Measurements from ENCODE around the gene ZNF232. TPM values are rescaled to one million over a fixed set of nuclear protein-coding genes. Genes with fewer than 3 reads are reported as not detected.
"Not testable (repeated sequence)": the region's sequence is repeated elsewhere in the genome, so short reads cannot be mapped to it uniquely, and the experiment has no call there.

ZNF232 gene
- total RNA-seq, 1 experiment from 2014 or later: 7.1 TPM

DNA sequence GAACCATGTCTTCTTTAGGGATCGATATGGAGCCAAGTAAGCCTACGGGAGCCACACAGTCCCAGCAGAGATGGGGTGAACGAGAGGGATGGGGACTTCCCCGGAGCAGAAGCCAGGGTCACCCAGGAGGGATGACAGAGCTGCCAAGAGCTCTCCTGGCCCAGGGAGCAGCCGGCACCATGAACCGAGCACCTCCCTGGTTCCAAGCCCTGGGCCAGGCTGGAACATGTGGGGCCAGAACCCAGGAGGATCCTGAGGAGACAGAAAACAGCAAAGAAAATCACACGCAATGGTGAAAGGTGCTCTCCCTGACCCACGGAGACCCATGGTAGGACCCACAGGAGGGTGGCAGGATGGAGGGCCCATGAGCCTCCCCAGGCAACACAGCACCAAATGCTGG lies 22.3 kb upstream of the ZNF232 start:
- not testable (repeated sequence) for H3K4me3 ChIP-seq; DNase-seq (ENCODE audit: low read depth in 1 of 2, low spot score in 2 of 2); H3K9me3 ChIP-seq (replicated peaks); H3K27me3 ChIP-seq (replicated peaks); H3K36me3 ChIP-seq; H3K4me1 ChIP-seq (replicated peaks); H3K27ac ChIP-seq

DNA sequence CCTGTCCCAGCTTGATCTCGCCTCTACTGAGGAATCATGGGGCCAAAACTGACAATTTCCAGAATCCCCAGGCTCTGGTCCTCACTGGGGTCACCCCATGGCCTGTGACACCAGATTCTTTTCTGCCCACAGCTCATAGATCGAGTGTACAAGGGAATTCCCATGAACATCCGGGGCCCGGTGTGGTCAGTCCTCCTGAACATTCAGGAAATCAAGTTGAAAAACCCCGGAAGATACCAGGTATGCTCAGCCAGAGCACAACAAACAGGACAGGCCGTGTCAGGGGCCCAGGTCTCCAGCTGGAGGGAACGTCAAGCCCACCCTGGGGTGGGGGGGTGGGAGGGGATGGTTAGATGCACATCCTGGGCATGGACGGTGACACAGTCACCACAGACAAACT lies 21.6 kb upstream of the ZNF232 start:
- Histone ChIP-seq H3K27me3 (replicated peaks) (no peaks in the 10 kb centered on the region), H3K36me3 (no peaks in the 10 kb centered on the region), H3K4me1 (replicated peaks) (no peaks in the 10 kb centered on the region), H3K27ac (no peak overlapping the region), H3K9me3 (replicated peaks) (no peaks in the 10 kb centered on the region), H3K4me3 (no peak overlapping the region)
- DNase-seq (ENCODE audit: low read depth in 1 of 2, low spot score in 2 of 2): no peak

DNA sequence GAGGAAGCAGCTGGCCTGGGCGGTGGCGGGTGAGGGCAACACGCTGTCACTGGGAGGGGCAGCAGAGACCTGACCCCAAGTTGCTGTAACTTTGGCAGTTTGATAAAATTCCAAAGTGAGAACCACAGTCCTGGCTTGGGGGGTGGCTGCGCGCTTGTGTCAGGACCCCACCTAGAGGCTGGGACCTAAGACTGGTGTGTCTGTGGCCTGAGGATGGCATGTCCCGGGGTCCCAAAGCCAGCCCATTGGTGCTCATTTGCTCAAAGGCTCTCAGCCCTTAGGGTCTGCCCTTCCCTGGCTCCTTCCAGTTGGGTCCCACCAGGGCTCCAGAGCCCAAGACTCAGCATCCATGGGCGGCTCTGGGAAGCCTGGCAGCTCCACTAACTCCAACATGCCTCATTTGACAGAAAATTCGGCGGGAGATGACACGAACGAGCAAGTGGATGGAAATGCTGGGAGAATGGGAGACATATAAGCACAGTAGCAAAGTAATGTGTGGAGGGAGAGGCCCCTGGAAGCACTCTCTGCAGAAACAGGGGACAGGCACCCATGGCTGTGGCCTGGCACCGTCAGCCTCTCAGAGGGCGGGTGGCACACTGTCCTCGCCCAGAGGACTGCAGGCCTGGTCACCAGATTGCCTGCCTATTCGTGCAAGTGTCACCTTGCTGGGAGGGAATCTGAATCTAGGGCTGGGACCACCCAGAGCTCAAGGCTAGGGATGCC lies 21.0 kb upstream of the ZNF232 start:
- not testable (repeated sequence) for DNase-seq (ENCODE audit: low read depth in 1 of 2, low spot score in 2 of 2); H3K4me1 ChIP-seq (replicated peaks); H3K36me3 ChIP-seq; H3K9me3 ChIP-seq (replicated peaks); H3K27me3 ChIP-seq (replicated peaks); H3K27ac ChIP-seq; H3K4me3 ChIP-seq

DNA sequence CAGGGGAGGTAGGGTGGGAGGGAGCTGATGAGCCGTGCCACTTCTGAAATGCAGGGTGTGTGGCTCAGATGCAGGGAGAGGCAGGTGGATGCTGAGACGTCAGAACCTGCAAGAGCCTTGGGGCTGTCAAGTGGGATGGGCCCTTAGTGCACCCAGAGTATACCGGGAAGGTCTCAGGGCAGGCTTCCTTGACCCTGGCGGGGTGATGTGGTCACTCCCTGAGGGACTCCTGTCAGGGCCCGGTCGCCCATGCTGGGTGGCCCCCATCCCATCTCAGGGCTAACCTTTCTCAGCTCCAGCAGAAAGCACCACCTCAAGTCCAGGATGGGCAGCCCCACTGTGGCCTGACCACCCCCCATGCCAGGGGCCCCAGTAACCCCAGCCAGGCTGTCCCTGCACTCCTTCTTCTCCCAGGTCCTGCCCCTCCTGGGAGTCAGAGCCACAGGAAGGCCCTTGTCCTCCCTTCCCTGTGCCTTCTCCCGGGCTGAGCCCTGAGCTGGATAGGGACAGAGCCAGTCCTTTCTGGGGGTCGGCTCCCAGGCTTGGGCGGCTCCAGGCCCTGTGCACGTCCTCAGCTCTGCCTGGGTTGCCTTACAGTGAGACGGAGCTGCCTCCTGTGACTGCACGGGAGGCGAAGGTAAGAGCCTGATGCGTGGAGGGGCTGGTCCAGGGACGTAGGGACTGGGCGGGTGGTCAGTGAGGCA lies 20.3 kb upstream of the ZNF232 start:
- H3K4me3 ChIP-seq; DNase-seq (ENCODE audit: low read depth in 1 of 2, low spot score in 2 of 2); H3K27ac ChIP-seq; H3K9me3 ChIP-seq (replicated peaks); H3K27me3 ChIP-seq (replicated peaks); H3K4me1 ChIP-seq (replicated peaks); H3K36me3 ChIP-seq: not testable (repeated sequence)

DNA sequence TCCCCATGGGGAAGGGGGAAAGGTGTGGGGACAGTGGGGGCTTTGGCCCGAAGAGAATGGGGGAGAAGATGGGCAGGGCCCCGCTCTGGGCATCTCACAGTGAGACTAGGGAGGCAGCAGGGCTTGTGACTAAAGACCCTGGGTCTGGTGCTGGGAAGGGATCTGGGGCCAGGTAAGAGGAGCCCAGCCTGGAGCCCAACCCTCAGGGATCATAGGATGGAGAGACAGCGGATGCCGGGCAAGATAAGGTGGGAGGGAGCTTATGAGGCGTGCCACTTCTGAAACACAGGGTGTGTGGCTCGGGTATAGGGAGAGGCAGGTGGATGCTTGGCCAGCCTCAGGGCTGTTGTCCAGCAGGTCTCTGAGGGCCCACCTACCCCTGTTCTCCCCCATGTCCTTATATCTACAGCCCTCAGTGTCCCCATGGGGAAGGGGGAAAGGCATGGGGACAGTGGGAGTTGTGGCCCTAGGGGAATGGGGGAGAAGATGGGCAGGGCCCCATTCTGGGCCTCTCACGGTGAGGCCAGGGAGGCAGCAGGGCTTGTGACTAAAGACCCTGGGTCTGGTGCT lies 19.6 kb upstream of the ZNF232 start:
- DNase-seq (ENCODE audit: low read depth in 1 of 2, low spot score in 2 of 2): no peak
- H3K4me3 ChIP-seq: no peak overlapping the region
- H3K9me3 ChIP-seq (replicated peaks): no peaks in the 10 kb centered on the region
- no peaks in the 10 kb centered on the region for H3K4me1 ChIP-seq (replicated peaks)
- H3K27ac ChIP-seq: no peak overlapping the region
- H3K27me3 ChIP-seq (replicated peaks): no peaks in the 10 kb centered on the region
- H3K36me3 ChIP-seq: no peaks in the 10 kb centered on the region

DNA sequence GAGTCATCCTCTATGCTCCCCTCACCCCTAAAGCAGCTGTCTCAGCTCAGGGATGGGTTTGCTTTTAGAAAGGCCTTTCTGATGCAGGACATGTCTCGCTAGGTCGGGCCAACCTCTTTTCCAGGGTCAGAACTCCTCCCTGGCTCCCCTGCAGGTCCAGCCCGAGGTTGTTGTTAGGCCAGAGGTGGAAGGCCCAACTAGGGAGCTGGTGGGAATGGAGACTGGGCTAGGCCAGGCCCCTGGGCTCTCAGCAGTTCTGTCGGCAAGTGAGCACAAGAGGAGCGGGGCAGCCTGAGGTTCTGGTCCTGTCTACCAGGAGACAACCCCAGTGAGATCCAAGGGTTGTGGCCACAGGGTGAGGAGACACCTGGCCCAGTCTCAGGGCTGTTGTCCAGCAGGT lies 19.0 kb upstream of the ZNF232 start:
- H3K4me3 ChIP-seq; DNase-seq (ENCODE audit: low read depth in 1 of 2, low spot score in 2 of 2); H3K27me3 ChIP-seq (replicated peaks); H3K4me1 ChIP-seq (replicated peaks); H3K9me3 ChIP-seq (replicated peaks); H3K27ac ChIP-seq; H3K36me3 ChIP-seq: not testable (repeated sequence)

DNA sequence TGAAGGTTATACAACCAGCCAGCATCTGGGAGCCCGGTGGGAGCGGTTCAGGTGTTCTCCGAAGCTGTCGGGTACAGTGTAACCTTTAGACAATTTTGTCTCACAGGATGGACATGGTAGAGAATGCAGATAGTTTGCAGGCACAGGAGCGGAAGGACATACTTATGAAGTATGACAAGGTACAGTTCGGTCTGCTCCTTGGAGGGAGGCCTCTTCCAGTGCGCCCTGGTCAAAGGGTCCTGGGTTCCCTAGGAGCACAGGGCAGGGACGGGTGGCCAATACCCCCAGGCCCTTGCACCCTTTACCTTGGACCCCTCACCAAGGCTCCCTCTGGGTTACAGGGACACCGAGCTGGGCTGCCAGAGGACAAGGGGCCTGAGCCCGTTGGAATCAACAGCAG lies 18.6 kb upstream of the ZNF232 start:
- H3K27me3 ChIP-seq (replicated peaks); H3K4me3 ChIP-seq; H3K4me1 ChIP-seq (replicated peaks); H3K9me3 ChIP-seq (replicated peaks); DNase-seq (ENCODE audit: low read depth in 1 of 2, low spot score in 2 of 2); H3K36me3 ChIP-seq; H3K27ac ChIP-seq: not testable (repeated sequence)

DNA sequence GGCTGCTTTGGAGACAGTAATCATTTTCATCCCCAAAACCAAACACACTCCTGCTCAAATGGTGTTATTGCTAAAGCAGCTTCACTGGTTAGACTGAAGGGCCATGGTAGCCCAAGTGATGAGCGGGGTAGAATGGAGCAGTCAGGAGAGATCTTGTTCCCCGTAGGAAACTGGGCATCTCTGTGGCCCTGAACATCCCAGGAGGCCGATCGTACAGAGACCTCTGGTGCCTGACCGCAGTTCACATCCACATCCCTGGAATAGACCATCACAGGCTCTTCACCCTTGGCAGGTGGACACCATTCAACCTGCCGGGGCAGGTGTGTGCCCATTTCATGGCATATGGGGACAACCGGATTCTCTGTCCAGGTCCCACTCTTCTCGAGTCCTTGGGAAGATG lies 18.1 kb upstream of the ZNF232 start:
- not testable (repeated sequence) for H3K4me3 ChIP-seq; DNase-seq (ENCODE audit: low read depth in 1 of 2, low spot score in 2 of 2); H3K27me3 ChIP-seq (replicated peaks); H3K27ac ChIP-seq; H3K36me3 ChIP-seq; H3K9me3 ChIP-seq (replicated peaks); H3K4me1 ChIP-seq (replicated peaks)

DNA sequence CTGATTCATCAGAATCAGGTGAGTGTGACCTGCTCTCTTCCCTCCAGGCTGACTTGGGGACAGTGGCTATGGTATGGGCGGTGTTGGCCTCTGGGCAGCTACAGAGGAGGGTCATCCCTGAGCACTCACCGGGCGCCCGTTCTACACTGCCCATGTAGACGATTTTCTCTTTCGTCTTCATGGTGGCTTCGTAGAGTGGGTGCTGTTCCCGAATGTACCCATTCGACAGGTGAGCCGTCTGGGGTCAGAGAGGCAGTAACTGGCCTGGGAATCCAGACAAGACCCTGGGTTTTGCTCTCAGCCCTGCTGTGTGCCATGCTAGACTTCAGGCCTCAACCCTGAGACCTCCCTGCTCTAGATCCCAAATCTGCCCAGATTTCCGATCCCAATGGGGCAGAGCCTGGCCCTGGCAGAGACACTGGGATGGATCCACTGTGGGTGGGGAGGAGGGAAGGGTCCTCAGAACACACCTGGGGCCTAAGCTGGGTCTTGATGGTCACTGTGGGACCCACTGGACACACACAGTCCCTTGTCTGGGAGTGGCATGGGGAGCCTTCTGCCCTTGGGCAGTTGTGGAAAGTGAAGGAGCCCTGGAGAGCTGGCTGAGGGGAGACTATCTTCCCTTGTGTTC lies 17.3 kb upstream of the ZNF232 start:
- Histone ChIP-seq H3K9me3 (replicated peaks) (no peaks in the 10 kb centered on the region), H3K36me3 (no peaks in the 10 kb centered on the region), H3K27ac (no peak overlapping the region), H3K27me3 (replicated peaks) (no peaks in the 10 kb centered on the region; the same call in none of the 2 replicates), H3K4me3 (no peak overlapping the region), H3K4me1 (replicated peaks) (no peaks in the 10 kb centered on the region)
- no peak for DNase-seq (ENCODE audit: low read depth in 1 of 2, low spot score in 2 of 2)

DNA sequence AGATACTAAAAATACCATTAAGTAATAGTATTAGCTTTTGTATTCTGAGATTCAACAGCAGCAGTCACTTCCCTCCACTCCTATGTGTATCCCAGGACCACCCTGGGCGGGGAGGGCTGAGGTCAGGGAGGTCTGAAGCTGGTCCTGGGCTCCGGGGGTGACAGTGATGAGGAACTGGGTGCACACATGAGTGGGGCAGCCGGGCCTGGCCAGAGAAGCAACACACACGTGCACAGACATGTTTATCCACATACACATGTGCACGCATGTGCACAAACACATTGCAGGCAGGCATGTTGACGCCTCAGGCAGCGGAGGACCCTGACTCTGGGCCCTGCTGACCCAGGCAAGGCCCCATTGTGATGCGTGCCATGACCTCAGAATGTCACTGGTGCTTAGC lies 16.7 kb upstream of the ZNF232 start:
- H3K4me3 ChIP-seq; H3K27me3 ChIP-seq (replicated peaks); H3K36me3 ChIP-seq; DNase-seq (ENCODE audit: low read depth in 1 of 2, low spot score in 2 of 2); H3K27ac ChIP-seq; H3K4me1 ChIP-seq (replicated peaks); H3K9me3 ChIP-seq (replicated peaks): not testable (repeated sequence)

DNA sequence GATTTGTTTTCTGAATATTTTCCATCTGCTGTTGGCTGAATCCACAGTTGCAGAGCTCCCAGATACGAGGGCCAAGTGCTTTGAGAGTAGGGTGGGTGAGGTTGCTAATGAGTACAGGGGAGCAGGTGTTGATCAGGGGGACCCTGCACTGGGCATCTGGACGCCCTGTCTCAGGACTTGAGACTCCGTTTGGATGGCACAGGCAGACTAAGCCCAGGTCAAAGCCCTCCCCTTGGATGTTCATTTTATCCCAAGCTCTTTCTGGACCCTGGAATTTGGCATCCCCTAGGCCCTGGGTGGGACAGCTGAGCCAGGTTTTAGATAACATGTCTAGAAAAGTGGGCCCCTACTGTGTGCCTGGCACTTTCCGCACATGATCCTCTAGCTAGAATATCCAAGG lies 16.2 kb upstream of the ZNF232 start:
- no peak overlapping the region for H3K27ac ChIP-seq
- H3K27me3 ChIP-seq (replicated peaks): no peaks in the 10 kb centered on the region; the same call in none of the 2 replicates
- no peak overlapping the region for H3K4me3 ChIP-seq
- no peaks in the 10 kb centered on the region for H3K9me3 ChIP-seq (replicated peaks)
- H3K36me3 ChIP-seq: no peaks in the 10 kb centered on the region
- DNase-seq (ENCODE audit: low read depth in 1 of 2, low spot score in 2 of 2): no peak
- H3K4me1 ChIP-seq (replicated peaks): no peaks in the 10 kb centered on the region

DNA sequence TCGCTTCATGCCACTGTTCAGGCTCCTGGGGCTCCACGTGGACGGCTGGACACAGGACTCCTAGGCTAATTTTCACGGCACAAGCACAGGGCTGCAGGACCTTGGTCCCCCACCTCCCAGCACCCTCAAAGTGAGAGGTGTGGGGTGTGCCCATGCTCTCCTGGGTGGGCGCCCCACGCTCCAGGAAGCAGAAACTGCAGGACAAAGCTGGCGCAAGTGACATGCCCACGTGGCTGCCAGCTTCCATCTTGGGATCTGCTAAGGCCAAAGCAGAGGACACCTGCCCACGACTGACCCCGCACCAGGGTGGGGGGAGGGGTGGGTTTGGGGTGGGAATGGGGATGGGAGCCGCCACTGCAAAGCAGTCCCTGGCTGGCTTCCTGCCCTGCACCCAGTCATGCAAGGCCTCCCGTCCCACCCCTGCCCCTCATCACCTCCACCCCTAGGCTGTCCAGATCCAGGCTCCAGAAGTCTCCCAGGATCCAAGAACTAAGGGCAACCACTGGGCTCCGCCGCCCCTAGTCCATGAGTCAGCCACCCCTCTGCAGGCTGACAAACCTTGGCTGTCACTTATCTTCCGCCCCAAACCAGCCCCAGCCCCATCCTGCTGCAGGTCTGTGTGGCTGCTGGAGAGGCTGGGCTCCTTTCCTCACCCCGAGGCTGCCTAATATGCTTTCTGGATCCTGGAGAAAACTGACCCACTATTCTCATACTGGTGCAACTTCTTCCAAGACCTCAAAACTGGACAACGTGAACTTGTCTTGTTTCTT lies 15.2 kb upstream of the ZNF232 start:
- no peak overlapping the region for H3K4me3 ChIP-seq
- H3K27me3 ChIP-seq (replicated peaks): peaks cover 7% of the 10 kb centered on the region
- H3K9me3 ChIP-seq (replicated peaks): no peaks in the 10 kb centered on the region
- DNase-seq (ENCODE audit: low read depth in 1 of 2, low spot score in 2 of 2): peak in 1 of 2 experiments; percentile 39
- H3K4me1 ChIP-seq (replicated peaks): no peaks in the 10 kb centered on the region
- H3K36me3 ChIP-seq: no peaks in the 10 kb centered on the region
- no peak overlapping the region for H3K27ac ChIP-seq

DNA sequence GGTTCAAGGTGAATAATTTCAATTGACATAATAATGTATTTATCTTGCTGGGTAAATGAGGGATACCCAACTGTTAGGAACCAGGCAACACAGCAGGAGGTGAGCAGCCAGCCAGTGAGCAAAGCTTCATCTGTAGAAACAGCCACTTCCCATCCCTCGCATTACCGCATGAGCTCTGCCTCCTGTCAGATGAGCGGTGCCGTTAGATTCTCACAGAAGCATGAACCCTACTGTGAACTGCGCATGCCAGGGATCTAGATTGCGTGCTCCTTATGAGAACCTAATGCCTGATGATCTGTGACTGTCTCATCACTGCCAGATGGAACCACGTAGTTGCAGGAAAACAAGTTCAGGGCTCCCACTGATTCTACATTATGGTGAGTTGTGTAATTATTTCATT lies 13.2 kb upstream of the ZNF232 start:
- not testable (repeated sequence) for H3K4me3 ChIP-seq; H3K27ac ChIP-seq; H3K4me1 ChIP-seq (replicated peaks); H3K36me3 ChIP-seq; DNase-seq (ENCODE audit: low read depth in 1 of 2, low spot score in 2 of 2); H3K9me3 ChIP-seq (replicated peaks); H3K27me3 ChIP-seq (replicated peaks)

Data from SJSA1 (cell line).